ENCODE measurements around the gene CIB1.

DNA sequence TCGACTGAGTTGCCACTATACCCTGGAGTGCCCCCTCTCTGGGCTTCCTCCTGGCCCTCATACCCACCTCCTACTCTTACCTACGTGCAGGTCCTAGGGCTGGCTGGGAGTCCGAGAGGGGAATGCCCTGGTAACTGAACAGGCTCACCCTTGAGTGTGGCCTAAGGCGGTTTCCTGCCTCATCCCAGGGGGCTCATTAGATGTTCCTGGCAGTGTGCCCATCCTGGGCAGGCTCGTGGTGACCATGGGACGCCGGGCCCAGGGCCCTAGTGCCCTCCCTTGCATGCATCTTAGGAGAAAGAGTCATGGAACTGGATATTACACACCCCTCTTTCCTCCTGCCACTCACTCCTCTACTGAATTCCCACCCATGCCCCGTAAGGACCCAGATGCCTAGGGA is 29.8 kb downstream of the CIB1 start:
- TF ChIP-seq POLR2A (IDR thresholded peaks at IDR 0.05; ENCODE audit: low read depth, low read length) (no peak), TAF1 (IDR thresholded peaks at IDR 0.05; ENCODE audit: low read depth, low read length) (no peak)

All from GM12891 (cell line).